ENCODE measurements around the gene PMF1.
"Not testable (repeated sequence)": the region's sequence is repeated elsewhere in the genome, so short reads cannot be mapped to it uniquely, and the experiment has no call there.

PMF1 gene

GRCh38 chr1:156198831-156199349, 13.9 kb upstream of the PMF1 start:
- no peak for DNase-seq

DNA sequence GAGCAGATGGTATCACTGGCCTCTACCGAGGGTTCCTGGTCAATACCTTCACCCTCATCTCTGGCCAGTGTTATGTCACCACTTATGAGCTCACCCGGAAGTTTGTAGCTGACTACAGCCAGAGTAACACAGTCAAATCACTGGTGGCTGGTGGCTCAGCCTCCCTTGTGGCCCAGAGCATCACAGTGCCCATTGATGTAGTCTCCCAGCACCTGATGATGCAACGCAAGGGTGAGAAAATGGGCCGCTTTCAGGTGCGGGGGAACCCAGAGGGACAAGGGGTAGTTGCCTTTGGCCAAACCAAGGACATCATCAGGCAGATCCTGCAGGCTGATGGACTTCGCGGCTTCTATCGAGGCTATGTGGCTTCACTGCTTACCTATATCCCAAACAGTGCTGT, 12.8 kb upstream of the PMF1 start:
- DNase-seq = no peak

DNA sequence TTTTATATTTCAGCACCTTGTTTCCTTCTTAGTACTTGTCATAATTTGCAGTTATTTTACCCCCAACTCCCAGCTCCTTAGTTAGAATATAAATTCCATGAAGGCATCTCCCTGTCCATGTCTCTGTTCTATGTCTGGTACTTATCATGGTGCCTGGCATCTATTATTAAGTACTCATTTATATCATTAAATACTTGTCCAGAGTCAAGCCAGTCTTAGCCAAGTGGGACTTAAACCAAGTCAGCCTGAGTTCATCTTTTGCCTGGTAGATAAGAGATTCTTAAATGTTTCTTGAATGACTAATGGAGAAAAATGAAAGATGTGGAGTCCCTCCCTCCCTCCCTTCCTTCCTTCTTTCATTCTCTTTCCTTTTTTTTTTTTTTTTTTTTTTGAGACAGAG, 9.5 kb upstream of the PMF1 start:
- peak; percentile 36 for DNase-seq

DNA sequence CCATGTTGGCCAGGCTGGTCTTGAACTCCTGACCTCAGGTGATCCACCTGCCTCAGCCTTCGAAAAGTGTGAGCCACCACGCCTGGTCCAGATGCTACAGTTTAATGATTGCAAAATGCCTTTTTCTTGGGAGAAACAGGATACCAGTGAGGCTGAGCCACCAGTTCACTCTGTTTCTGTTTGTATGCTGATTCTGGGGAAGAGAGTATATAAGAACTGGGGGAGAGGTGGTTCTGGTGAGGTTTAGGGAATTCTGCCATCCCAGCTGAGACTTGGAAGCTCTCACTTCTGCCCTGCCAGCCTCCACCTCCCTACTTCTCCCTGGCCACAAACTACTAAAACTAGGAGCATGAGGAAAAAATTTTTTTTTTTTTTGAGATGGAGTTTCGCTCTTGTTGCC, 8.1 kb upstream of the PMF1 start:
- DNase-seq = no peak

GRCh38 chr1:156211243-156211642, 1.6 kb upstream of the PMF1 start:
- no peak for DNase-seq

DNA sequence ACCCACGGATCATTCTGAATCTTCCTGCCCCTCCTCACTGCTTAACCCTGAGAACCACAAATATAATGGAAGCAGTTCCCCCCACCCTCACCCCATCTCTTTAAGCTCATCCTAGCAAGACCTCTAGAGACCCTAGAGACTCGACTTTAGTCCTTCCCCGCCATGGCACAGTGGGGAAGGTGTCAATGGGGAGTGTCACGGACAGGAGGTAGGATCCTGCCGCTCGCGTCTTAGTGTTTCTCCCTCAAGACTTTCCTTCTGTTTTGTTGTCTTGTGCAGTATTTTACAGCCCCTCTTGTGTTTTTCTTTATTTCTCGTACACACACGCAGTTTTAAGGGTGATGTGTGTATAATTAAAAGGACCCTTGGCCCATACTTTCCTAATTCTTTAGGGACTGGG, 677 bp upstream of the PMF1 start:
- DNase-seq = no peak

- DNase-seq = no peak
Measured at GRCh38 chr1:156213644-156213966, 798 bp downstream of the PMF1 start.

GRCh38 chr1:156214024-156214748, 1.4 kb downstream of the PMF1 start:
- DNase-seq = peak; percentile 58

DNA sequence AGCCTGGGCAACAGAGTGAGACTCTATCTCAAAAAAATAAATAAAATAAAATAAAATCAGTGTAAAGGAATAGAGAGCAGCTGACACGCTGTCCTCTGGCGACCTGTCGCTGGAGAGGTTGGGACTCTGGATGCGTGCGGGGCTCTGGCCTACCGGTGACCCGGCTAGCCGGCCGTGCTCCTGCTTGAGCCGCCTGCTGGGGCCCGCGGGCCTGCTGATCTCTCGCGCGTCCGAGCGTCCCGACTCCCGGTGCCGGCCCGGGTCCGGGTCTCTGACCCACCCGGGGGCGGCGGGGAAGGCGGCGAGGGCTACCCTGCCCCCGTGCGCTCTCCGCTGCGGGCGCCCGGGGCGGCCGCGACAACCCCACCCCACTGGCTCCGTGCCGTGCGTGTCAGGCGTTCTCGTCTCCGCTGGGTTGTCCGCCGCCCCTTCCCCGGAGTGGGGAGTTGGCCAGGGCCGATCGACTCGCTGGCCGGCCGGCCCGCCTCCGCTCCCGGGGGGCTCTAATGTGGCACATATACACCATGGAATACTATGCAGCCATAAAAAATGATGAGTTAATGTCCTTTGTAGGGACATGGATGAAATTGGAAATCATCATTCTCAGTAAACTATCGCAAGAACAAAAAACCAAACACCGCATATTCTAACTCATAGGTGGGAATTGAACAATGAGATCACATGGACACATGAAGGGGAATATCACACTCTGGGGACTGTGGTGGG, 3.7 kb downstream of the PMF1 start:
- DNase-seq = not testable (repeated sequence)

DNA sequence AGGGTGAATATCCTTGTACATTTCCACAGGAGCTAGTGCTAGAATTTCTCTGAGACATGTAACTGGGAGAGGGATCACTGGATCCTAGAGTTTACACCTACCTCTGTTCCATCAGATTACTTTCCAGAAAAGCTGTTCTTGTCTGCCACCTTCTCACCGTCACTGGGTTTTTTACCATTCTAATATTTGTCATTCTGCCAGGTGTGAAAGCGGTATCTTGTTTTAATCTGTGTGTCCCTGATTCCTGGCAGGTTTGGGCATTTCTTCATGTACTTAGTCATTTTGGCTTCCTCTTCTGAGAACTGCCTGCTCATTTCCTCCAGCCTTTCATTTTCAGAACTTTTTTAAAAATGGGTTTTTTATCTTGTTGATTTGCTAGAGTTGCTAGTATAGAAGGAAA, 5.1 kb downstream of the PMF1 start:
- peak; percentile 9 for DNase-seq

DNA sequence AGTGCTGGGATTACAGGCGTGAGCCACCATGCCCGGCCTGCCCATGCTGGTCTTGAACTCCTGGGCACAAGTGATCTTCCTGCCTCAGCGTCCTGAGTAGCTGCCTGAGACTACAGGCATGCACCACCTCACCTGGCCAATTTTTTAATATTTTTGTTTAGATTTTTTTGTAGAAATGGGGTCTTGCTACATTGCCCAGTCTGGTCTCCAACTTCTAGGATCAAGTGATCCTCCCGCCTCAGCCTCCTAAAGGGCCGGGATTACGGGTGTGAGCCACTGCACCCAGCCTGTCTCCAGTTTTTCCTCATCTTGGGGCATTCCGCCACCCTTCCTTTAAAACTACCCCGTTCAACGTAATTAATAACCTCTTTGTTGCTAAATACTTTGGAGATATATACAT, 7.4 kb downstream of the PMF1 start:
- no peak for DNase-seq

DNA sequence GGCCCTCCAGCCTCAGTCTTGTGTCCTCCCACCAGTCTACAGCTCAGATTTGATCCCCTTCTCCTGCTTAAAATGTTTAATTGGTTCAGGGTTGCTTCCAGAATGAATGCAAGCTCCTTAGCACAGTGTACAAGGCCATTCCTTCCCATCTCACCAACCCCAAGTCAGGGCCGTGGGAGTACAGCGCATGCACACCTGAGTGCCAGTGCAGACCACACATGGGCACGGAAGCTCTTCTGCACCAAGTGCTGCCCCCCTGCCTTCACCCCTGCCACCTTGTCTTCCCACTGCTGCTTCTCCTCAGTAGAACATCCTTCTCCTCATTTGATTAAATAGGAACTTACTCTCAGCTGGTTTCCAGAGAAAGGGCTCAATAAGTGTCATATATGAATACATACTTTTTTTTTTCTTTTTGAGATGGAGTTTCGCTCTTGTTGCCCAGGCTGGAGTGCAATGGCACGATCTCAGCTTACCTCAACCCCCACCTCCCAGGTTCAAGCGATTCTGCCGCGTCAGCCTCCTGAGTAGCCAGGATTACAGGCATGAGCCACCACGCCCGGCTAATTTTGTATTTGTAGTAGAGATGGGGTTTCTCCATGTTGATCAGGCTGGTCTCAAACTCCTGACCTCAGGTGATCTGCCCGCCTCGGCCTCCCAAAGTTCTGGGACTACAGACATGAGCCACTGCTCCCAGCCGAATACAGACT, 9.3 kb downstream of the PMF1 start:
- no peak for DNase-seq

GRCh38 chr1:156225677-156226014, 12.8 kb downstream of the PMF1 start:
- no peak for DNase-seq

- no peak for DNase-seq
Measured at GRCh38 chr1:156226116-156226538, 13.3 kb downstream of the PMF1 start.

DNA sequence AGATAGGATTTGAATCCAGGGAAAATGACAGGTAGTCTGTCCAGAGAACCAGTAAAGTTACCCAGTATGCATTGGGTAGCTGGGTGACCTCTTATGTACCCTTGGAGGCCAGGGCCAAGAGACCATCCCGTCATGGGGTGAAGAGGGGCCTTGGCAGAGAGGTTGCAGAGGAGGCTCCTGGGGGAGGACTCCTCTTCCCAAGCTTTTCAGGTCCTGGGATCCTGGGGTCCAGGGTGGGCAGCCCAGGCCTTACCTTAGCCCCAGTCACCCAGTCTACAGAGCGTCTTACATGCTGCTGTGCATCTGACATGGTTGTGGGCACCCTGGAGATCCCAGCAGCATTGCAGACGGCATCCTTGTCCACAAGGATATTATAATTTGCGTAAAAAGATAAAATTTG, 14.0 kb downstream of the PMF1 start:
- DNase-seq = no peak

GRCh38 chr1:156228501-156228900, 15.7 kb downstream of the PMF1 start:
- no peak for DNase-seq

DNA sequence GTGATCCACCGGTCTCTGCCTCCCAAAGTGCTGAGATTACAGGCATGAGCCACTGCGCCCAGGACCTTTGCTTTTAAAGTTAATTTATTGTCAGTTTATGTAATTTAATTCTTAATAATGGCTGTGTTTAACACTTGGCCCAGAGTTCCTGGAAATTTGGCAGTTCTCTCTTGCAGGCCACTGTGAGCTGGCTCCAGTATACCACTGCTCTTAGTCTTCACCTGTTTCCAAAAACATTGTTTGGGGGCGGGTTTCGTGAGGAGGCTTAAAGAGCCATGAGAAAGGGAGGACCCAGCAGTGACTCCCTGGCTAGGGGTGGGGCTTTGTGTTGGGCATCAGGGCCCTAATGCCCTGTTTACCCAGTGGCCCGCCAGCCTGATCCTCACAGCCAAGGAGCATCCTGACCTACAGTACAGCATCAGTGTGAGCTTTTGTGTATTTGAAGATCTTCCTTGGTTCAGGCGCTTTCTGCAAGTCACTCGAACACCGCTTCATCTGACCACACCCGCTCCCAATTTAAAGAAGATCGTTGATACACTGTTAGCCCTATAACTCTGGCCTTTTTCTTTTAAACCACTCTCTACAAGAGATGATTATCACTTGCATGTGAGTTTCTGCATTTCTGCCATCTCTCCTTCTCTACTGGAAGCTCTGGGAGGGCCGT, 17.1 kb downstream of the PMF1 start:
- DNase-seq = no peak

DNA sequence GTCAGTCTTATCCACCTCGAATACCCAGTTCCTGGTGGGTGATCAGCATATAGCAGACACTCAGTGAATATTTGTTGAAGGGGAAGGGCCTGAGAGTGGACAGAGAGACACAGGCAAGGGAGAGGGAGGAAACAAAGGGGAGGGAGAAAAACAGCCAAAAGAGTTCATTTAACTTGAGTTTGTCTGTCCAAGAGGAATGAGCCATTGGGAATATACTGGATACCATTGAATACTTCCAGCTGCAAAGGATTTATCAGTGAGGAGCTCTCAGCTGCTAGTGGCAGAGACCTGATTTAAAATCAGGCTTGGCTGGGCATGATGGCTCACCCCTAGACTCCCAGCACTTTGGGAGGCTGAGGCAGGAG, 17.6 kb downstream of the PMF1 start:
- no peak for DNase-seq

- no peak for DNase-seq
Measured at GRCh38 chr1:156232201-156232894, 19.5 kb downstream of the PMF1 start.

GRCh38 chr1:156233426-156234127, 20.8 kb downstream of the PMF1 start:
- peak; percentile 73 for DNase-seq

- DNase-seq = no peak
Measured at GRCh38 chr1:156236164-156236563, 23.4 kb downstream of the PMF1 start.

GRCh38 chr1:156238248-156238647, 25.4 kb downstream of the PMF1 start:
- DNase-seq = no peak
